ENCODE results near the gene ZBTB40.

ZBTB40 gene

GRCh38 chr1:22428672-22429071 lies 23.0 kb upstream of the ZBTB40 start:
- DNase-seq = no peak

- DNase-seq = no peak
Measured at GRCh38 chr1:22431965-22432364, 19.7 kb upstream of the ZBTB40 start.

GRCh38 chr1:22434717-22435116 lies 16.9 kb upstream of the ZBTB40 start:
- no peak for DNase-seq

- no peak for DNase-seq
Measured at GRCh38 chr1:22436948-22437347, 14.7 kb upstream of the ZBTB40 start.

GRCh38 chr1:22437573-22437972 lies 14.1 kb upstream of the ZBTB40 start:
- no peak for DNase-seq

GRCh38 chr1:22440582-22440981 lies 11.1 kb upstream of the ZBTB40 start:
- DNase-seq = no peak

- DNase-seq = no peak
Measured at GRCh38 chr1:22442212-22442894, 9.3 kb upstream of the ZBTB40 start.

- DNase-seq = no peak
Measured at GRCh38 chr1:22443332-22443731, 8.3 kb upstream of the ZBTB40 start.

- no peak for DNase-seq
Measured at GRCh38 chr1:22444856-22445255, 6.8 kb upstream of the ZBTB40 start.

GRCh38 chr1:22447621-22448111 lies 4.0 kb upstream of the ZBTB40 start:
- no peak for DNase-seq

- DNase-seq = no peak
Measured at GRCh38 chr1:22449636-22450035, 2.0 kb upstream of the ZBTB40 start.

- no peak for DNase-seq
Measured at GRCh38 chr1:22450351-22451021, 1.2 kb upstream of the ZBTB40 start.

- DNase-seq = no peak
Measured at GRCh38 chr1:22452481-22452957, 868 bp downstream of the ZBTB40 start.

- DNase-seq = no peak
Measured at GRCh38 chr1:22453181-22453580, 1.5 kb downstream of the ZBTB40 start.

- DNase-seq = no peak
Measured at GRCh38 chr1:22454476-22455056, 2.9 kb downstream of the ZBTB40 start.

- DNase-seq = no peak
Measured at GRCh38 chr1:22457345-22457744, 5.7 kb downstream of the ZBTB40 start.

GRCh38 chr1:22457836-22458235 lies 6.2 kb downstream of the ZBTB40 start:
- DNase-seq = no peak

- DNase-seq = no peak
Measured at GRCh38 chr1:22461100-22461499, 9.4 kb downstream of the ZBTB40 start.

GRCh38 chr1:22461678-22462527 lies 10.3 kb downstream of the ZBTB40 start:
- no peak for DNase-seq

- no peak for DNase-seq
Measured at GRCh38 chr1:22462928-22463327, 11.3 kb downstream of the ZBTB40 start.

GRCh38 chr1:22465015-22465565 lies 13.4 kb downstream of the ZBTB40 start:
- no peak for DNase-seq

GRCh38 chr1:22465671-22466070 lies 14.0 kb downstream of the ZBTB40 start:
- no peak for DNase-seq

- DNase-seq = no peak
Measured at GRCh38 chr1:22470227-22470626, 18.6 kb downstream of the ZBTB40 start.
